ENCODE measurements around the gene C16orf86.

C16orf86 gene

GRCh38 chr16:67699265-67699664, 32.7 kb downstream of the C16orf86 start:
- no peak for DNase-seq

GRCh38 chr16:67701420-67701819, 34.8 kb downstream of the C16orf86 start:
- no peak for DNase-seq

GRCh38 chr16:67702130-67702529, 35.5 kb downstream of the C16orf86 start:
- no peak for DNase-seq

DNA sequence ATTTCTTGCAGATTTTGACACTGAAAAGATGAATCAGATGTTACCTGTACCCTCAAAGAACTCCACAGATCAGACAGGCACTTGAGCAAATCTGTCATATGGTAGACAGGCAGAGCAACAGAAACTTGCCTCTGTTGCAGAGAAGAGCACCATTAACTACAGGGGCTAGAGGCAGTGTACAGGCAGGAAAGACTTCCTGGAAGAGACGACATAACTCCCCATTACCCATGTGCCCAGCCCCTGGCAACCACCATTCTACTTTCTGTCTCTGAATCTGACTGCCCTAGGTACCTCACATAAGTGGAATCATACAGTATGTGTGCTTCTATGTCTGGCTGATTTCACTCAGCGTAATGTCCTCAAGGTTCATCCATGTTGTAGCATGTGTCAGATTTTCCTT, 37.0 kb downstream of the C16orf86 start:
- DNase-seq, result no peak

DNA sequence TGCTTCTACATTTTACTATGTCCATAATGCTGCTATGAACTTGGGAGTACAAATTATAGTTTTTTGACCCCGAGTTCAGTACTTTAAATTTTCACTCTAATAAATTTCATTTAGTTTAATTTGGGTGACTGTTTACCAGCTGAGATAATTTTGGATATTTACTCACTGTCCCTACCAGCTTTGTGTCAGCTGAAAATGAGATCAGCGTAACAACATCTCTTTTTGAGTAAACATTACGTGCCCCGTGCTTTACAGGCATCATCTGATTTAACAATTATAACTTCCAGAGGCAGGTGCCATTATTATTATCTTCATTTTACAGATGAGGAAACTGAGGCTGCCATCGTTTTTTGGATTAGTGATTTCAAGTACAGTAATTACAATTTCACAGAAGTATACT, 37.5 kb downstream of the C16orf86 start:
- DNase-seq, result no peak

- no peak for DNase-seq
Observed at GRCh38 chr16:67707210-67707609, 40.6 kb downstream of the C16orf86 start.

- no peak for DNase-seq
Observed at GRCh38 chr16:67707790-67708189, 41.2 kb downstream of the C16orf86 start.

GRCh38 chr16:67708368-67708771, 41.8 kb downstream of the C16orf86 start:
- no peak for DNase-seq

GRCh38 chr16:67709050-67709449, 42.4 kb downstream of the C16orf86 start:
- no peak for DNase-seq

- DNase-seq, result no peak
Observed at GRCh38 chr16:67710607-67711006, 44.0 kb downstream of the C16orf86 start.

DNA sequence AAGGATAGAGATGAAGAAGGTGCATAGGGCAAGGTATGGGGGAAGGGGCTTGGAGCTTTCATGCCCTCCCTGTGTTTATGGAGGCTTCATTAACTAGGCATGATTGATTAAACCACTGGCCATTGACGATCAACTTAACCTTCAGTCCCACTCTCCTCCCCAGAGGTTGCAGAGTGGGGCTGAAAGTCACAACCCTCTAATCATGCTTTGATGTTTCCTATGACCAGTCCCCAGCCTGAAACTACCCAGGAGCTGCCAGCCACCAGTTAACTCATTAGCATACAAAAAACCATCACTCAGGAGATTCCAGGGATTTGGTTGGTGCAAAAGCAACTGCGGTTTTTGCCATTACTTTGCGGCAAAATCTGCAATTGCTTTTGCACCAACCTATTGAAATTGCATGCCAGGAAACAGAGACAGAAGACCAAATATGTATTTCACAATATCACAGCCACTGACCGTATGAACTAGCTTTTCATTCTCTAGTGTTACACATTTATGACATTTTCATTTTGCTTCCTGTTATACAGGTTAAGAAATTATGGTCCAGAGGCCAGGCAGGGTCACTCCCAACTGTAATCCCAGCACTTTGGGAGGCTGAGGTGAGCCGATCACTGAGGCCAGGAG, 47.1 kb downstream of the C16orf86 start:
- no peak for DNase-seq

DNA sequence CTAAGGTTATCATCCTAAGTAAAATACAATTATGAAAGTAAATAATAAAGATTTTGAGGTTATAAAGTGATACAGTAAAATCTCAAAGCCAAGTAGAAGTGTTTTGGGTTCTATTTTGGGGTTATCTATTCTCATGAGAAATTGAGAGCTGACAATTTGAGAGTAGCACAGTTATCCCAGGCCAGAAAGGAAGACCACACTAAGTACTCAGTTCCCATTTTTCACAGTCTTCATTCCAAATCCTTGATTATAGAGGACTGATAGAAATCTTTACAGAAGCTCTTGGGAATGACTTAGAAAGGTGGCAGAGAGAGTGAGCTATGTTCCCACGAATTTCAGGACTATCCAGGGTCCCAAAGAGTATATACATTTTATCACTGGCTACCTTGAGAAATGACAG, 47.9 kb downstream of the C16orf86 start:
- no peak for DNase-seq

DNA sequence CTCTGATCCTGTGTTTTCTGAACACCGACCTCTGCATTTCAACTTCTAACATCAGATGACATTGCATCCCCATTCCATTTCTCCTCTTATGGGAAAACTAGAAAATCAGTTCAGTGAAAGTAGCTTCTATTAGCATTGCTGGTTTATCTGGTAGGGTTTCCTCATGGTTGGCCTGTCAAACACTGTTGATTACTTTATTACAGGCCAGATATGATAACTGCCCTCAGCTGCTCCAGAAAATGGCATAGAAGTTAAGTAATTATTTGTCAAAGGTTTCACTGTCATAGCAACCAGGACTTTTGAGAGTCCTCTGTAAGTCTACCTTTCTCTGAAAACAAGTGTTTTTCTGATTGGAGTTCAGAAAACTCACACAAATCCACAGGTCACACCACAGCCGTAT, 49.5 kb downstream of the C16orf86 start:
- DNase-seq, result no peak

Measured in activated T-cell treated with anti-CD3 and anti-CD28 coated beads for 4 hours (primary cell).